Gastrocnemius medialis (tissue), 4 donors: ENCODE results near the gene ADAM12.

Source experiments
- CTCF ChIP-seq, 5 experiments: fragments of 450-650 bp in 3 of 5; fragments of 200-600 bp in 2 of 5; sonication (generic) in 2 of 5; IDR thresholded peaks in 4 of 5; conservative IDR thresholded peaks in 1 of 5; 1 replicate in 4 of 5; 2 replicates in 1 of 5; pipeline ENCODE4 v1.5.1; 2016 to 2019; ENCODE audit warnings: antibody characterized with exemption in 5 of 5, mild to moderate bottlenecking in 3 of 5, moderate library complexity in 3 of 5
- POLR2A ChIP-seq, 2 donors: fragments of 450-650 bp; IDR thresholded peaks; one replicate each; pipeline ENCODE4 v1.6.1; 2017; ENCODE audit warnings: antibody characterized with exemption in 2 of 2, mild to moderate bottlenecking in 2 of 2, moderate library complexity in 2 of 2

- TF ChIP-seq POLR2A (IDR thresholded peaks at IDR 0.05) (no peak), CTCF (IDR thresholded peaks at IDR 0.05 in 4 of 5, conservative IDR thresholded peaks at IDR 0.05 in 1 of 5) (no peak)
Measured at GRCh38 chr10:126394948-126395347, 6.7 kb upstream of the ADAM12 start.
